Urinary bladder (tissue), 4 donors: Measurements from ENCODE around the gene POLR1C. TPM values are rescaled to one million over a fixed set of nuclear protein-coding genes. Genes with fewer than 3 reads are reported as not detected.

Source experiments
- DNase-seq: peaks from one replicate; pipeline ENCODE4 v3.0.0-alpha.2; 2015; ENCODE audit errors: extremely low spot score
- H3K27ac ChIP-seq: one replicate; pipeline ENCODE4 v1.5.1; 2013; ENCODE audit warnings: low read depth, mild to moderate bottlenecking, moderate library complexity
- H3K36me3 ChIP-seq: one replicate; pipeline ENCODE4 v1.6.1; 2013; ENCODE audit warnings: mild to moderate bottlenecking, moderate library complexity; ENCODE audit not compliant: insufficient read depth
- H3K4me1 ChIP-seq: one replicate; pipeline ENCODE4 v1.6.1; 2013; ENCODE audit warnings: mild to moderate bottlenecking, moderate library complexity; ENCODE audit not compliant: insufficient read depth
- H3K4me3 ChIP-seq: one replicate; pipeline ENCODE4 v1.5.1; 2013; ENCODE audit warnings: low read depth, low read length
- WGBS: extraction: QIAGEN DNeasy Blood & Tissue Kit; methylation state at CpG from one replicate; pipeline ENCODE4 v1.1.7; 2013; 5-methylcytosine and 5-hydroxymethylcytosine counted together
- polyA plus RNA-seq: library from polyadenylated mRNA; stranded (reverse); fragments of 200-250 nt; gene quantifications from one replicate; pipeline ENCODE4 v1.2.3, GENCODE V29; 2013
- total RNA-seq: library from RNA; depleted of rRNA; stranded (reverse); fragments of >200 nt; gene quantifications from one replicate; pipeline ENCODE4 v1.2.3, GENCODE V29; 2014
- donor health status: healthy with polysubstance abuse.
- donor health status: healthy.

POLR1C gene
- total and polyA plus RNA-seq, 2 donors, result 29.4 to 36.9 TPM

DNA sequence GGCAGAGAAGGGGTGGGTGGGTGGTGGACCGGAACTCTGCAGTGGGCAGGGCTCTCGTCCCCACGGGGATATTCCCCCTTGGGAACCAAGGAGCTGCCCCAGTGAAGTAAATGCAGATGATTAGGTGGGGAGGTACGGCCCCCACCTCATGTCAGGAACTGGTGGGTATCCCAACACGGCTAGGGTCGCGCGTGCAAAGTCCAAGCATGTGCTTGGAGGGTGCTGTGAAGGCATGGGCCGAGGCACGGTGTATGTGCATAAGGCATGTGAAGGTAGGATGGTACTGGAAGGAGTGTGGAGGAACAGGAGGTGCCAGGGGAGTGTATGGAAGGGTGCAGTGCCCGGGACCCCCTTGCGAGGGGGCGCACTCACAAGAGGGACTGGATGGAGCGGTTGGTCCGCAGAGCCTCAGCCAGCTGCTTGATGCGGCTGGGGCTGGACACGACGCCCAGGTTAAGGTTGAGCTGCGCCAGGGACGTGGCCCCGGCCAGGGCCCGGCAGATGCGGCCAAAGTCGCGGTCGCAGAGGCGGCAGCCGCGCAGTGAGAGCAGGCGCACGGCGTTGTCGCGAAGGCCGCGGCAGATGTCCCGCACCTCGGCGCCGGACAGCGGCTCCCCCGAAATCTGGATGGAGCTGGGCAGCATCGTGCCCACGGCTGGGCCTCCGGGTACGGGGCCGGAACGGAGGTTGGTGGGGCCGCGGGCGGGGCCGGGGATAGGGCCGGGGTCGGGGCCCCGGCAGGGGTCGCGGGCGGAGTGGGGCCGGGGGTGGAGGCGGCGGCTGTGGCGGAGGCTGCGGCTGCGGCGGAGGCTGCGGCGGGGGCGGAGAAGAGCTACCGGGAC, 7.5 kb upstream of the POLR1C start:
- H3K27ac ChIP-seq, result no peak overlapping the region
- WGBS, result 8% methylated on average over 69 of the region's 69 CpGs
- peak overlapping the region; percentile 60 for H3K4me3 ChIP-seq
- peaks cover 8% of the 10 kb centered on the region for H3K36me3 ChIP-seq
- no peak for DNase-seq
- peaks cover 2% of the 10 kb centered on the region for H3K4me1 ChIP-seq

DNA sequence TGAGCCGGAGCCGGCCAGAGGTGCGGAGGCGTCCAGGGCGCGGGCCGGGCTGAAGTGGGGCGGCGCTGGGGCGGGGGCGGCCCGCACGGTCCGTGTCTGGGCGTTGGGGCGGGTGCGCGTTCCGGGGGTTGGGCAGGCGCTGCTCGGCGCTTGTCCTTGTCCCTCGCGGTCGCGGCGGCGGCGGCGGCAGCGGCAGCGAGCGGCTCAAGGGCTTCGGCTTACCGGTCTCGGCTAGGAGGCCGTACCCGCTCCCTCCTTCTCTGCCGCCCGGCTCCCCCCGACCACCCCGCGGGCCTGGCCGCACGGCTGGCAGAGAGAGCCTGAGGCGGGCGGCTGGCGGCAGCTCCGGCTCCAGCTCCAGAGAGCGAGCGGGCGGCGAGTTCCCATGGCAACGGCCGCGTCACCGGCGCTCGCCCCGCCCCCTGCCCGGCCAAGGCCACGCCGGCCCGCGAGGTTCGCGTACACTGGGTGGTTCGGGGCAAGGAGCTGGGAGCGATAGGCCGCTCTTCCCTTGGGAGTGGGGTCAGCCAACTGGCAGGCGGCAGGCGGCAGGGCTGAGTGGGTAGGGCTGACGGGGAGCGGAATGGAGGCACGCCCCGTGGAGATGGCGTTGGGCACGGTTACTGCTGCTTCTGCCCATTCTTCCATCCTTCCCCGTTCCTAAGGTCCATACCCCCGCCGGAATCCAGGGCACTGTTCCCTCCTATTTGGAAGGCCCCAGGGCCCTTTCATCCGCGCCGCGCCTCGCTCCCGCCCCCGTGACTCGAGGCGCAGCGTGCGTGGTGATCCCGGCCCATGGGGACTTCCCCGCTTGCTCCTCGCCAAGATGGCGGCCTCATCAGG, 6.7 kb upstream of the POLR1C start, which contains the start of gene LRRC73:
Gene LRRC73, minus strand, starts transcription at position 363 of the 843 bp plus-strand sequence. CDS start 561 bp downstream, outside the sequence.
- H3K4me3 ChIP-seq, result peak within 1 kb of the TSS; percentile 60
- 4% methylated on average over 96 of the region's 96 CpGs for WGBS
- H3K4me1 ChIP-seq, result peaks cover 2% of the 10 kb centered on the region
- H3K36me3 ChIP-seq, result peaks cover 8% of the 10 kb centered on the region
- DNase-seq, result no peak
- H3K27ac ChIP-seq, result no peak within 1 kb of the TSS

DNA sequence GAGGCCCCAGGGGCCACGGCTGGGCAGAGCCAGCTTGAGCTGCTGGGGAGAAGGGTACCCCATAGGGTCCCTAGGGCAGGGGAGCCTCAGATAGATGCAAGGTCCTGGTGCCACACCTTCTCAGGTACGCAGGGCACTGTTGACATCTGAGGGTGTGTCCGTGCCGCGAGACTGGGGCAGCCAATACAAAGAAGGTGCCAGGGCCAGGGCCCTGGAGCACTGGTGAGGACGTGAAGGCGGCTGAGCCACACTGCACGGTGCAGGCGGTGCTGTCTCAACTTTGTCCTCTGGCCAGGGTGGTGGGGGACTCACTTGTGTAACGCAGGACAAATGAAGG, 6.1 kb upstream of the POLR1C start:
- no peak for DNase-seq
- 77% methylated on average over 10 of the region's 10 CpGs for WGBS
- Histone ChIP-seq H3K4me3 (peak overlapping the region; percentile 60), H3K36me3 (peaks cover 8% of the 10 kb centered on the region), H3K4me1 (peaks cover 2% of the 10 kb centered on the region), H3K27ac (no peak overlapping the region)

DNA sequence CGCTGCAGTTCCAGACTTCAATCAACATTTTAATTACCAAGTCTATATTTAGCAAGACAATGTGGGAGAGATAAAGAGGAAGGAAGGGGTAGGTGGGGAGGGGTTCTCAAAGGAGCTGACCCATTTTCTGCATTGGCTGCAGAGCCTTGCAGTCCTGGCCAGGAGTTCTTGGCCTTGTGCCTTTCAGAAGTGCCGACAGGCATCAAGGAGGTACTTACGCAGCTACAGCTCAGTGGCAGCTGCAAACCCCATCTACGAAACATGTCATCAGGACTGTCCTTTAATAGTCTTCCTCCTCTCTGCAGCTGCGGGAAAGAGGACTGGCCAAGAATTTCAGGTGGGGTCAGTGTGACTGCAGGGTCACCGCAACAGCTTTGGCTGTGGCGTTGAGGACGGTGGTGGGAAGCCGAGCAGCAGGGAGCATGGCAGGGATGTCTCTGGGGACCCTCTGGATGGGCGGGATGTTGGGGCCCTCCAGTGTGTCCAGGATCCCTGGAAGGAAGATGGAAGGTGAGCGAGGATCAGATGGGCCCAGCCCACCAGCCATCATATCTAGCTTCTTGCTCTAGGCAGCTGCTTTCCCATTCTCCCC, 5.0 kb upstream of the POLR1C start:
- Histone ChIP-seq H3K4me3 (no peak overlapping the region), H3K27ac (no peak overlapping the region), H3K4me1 (peaks cover 2% of the 10 kb centered on the region), H3K36me3 (peaks cover 8% of the 10 kb centered on the region)
- DNase-seq, result no peak
- 75% methylated on average over 11 of the region's 11 CpGs for WGBS

DNA sequence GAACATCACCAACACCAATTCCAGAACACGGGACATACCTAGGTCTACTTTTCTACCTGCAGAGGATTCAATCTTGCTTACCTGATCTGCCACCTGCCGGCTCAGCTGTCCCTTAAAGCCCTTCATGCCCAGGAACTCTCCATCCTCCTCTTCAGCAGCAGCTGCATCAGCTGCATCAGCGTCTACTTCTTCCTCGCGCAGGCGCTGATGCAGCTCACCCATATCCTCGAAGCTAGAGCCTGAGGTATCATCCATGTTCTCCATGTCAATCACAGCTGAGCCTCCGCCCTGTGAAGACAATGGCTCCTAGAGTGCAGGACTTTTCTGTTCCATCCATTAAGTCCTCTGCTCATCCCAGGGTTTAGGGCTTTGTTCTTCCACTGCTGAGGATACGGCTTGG, 1.1 kb upstream of the POLR1C start:
- H3K4me3 ChIP-seq, result peak overlapping the region; percentile 82
- H3K4me1 ChIP-seq, result no peaks in the 10 kb centered on the region
- H3K36me3 ChIP-seq, result peaks cover 11% of the 10 kb centered on the region
- H3K27ac ChIP-seq, result no peak overlapping the region
- no peak for DNase-seq
- 75% methylated on average over 9 of the region's 9 CpGs for WGBS

DNA sequence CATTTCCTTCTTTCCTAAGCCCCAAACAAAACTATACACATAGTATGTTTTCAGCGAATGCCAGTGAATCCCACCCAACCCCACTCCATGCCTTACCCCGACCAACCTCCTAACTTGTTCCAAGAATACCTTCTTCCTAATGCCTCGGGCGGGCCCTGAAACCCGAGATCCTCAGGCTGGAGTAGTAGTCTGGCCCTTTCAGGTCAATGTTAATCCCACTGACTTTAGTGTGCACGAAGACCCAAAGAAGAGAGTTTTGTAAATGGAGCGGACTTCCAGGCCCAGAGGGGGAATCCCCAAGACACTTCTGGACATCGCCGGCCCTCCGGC, 557 bp upstream of the POLR1C start:
- Histone ChIP-seq H3K27ac (peak overlapping the region; percentile 70), H3K36me3 (peaks cover 11% of the 10 kb centered on the region), H3K4me3 (peak overlapping the region; percentile 82), H3K4me1 (no peaks in the 10 kb centered on the region)
- no peak for DNase-seq
- 0% methylated on average over 10 of the region's 10 CpGs for WGBS

DNA sequence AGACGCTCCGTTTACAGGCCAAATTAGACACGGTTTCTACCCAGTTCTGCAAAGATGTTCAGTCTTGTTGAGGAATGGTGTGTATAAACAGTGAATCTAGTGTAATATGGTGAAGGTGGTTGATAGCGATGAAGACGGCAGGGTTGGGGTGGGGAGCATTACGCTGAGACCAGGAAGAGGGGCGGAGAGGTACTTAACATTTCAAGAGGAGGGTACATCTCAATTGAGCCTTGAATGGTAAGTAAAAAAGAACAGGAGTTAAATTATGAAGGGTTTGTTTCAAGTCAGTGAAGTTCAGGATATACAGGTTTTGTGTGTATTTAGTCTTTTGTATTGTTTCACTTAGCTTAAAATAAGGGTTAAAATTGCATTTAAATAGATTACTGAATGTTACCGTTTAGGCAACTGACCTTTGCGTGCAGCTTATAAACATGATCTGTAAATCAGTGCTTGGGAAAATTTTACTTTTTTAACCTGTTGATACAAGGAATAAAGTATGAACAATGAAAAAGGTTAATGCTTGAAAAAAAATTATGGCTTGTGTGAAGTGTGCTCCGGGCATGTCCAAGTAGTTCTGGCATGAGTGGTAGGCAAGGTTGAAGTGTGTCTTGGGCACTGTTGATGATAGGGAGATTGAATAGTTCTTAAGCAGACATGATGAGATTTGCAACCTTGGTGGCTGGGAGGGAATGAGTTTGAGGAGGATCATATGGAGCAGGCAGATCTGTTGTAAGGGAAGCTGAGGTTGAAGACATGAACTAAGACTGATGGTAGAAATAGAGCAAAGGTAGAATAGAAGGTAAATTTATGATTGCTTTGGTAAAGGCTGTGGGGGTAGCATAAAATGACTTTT, 842 bp downstream of the POLR1C start:
- H3K27ac ChIP-seq, result no peak overlapping the region
- WGBS, result 5% methylated on average over 10 of the region's 10 CpGs
- H3K36me3 ChIP-seq, result peaks cover 6% of the 10 kb centered on the region
- no peaks in the 10 kb centered on the region for H3K4me1 ChIP-seq
- no peak for DNase-seq
- H3K4me3 ChIP-seq, result peak overlapping the region; percentile 82

DNA sequence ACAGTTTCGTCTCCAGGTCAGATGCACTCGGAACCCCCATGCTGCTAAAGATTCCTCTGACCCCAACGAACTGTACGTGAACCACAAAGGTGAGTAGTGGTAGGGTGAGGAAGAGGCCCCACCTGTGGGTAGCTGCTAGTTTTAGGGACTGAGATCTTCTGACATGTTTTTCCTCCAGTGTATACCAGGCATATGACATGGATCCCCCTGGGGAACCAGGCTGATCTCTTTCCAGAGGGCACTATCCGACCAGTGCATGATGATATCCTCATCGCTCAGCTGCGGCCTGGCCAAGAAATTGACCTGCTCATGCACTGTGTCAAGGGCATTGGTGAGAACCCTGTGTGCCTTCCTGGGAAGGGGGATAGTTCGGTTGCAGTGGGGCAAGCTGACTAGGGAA, 3.2 kb downstream of the POLR1C start:
- no peaks in the 10 kb centered on the region for H3K4me1 ChIP-seq
- 93% methylated on average over 8 of the region's 8 CpGs for WGBS
- peaks cover 9% of the 10 kb centered on the region for H3K36me3 ChIP-seq

DNA sequence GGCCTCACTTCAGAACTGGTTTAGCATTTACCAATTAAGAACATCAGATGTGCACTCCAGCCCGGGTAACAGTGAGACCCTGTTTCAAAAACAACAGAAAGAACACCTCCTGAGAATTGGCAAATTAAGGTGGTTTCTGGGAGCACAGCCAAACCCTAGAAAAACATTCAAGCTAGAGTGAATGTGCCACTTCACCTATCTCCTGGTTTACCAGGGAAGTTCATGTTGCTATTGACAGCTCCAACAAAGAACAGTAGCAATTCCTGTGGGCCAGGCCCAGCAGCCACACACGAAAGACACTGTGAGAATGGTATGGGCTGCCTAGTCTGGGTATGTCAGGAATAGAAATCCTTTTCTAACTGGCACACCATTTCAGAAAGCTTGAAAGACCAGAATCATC, 4.9 kb downstream of the POLR1C start:
- Histone ChIP-seq H3K27ac (no peak overlapping the region), H3K4me1 (no peaks in the 10 kb centered on the region), H3K4me3 (no peak overlapping the region), H3K36me3 (peaks cover 10% of the 10 kb centered on the region)
- DNase-seq, result no peak
- 80% methylated on average over 2 of the region's 2 CpGs for WGBS

More for the DNA sequence above, 3.2 kb downstream of the POLR1C start:
- DNase-seq, result no peak
- Histone ChIP-seq H3K4me3 (no peak overlapping the region), H3K27ac (no peak overlapping the region)

DNA sequence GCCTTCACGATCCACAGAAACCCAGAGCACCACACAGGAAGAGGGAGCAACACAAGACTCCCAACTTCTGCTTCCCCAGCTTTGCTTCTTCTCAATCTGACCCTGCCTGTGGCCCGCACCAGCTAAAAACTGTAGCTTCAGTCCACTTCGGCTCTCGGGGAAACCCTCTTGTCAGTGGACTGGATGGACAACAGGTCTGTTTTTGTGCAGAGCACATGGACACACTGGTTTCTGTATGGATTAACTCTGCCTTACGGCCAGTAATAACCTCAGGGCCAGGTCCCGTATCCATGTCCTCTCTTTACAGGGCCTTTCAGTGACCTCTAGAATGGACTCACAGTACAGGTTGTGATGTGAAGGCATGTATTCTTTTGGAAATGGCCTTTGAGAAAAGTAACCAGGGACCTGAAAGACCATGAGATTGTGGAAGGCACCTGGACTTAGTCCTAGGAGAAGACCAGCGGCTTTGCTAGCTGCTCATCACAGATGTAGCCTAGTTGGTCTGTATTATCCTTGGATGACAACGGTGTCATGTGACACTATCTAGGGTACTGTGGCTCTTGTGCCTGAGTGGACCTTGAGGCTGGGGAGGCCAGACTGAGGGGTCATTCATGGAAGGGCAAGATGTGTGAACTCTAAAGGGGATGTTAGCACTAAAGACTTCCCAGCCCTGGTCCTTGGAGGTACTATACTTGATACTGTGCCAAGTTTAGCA, 5.8 kb downstream of the POLR1C start:
- peaks cover 10% of the 10 kb centered on the region for H3K36me3 ChIP-seq
- no peaks in the 10 kb centered on the region for H3K4me1 ChIP-seq
- 84% methylated on average over 8 of the region's 8 CpGs for WGBS
- no peak overlapping the region for H3K4me3 ChIP-seq
- H3K27ac ChIP-seq, result no peak overlapping the region
- DNase-seq, result no peak

DNA sequence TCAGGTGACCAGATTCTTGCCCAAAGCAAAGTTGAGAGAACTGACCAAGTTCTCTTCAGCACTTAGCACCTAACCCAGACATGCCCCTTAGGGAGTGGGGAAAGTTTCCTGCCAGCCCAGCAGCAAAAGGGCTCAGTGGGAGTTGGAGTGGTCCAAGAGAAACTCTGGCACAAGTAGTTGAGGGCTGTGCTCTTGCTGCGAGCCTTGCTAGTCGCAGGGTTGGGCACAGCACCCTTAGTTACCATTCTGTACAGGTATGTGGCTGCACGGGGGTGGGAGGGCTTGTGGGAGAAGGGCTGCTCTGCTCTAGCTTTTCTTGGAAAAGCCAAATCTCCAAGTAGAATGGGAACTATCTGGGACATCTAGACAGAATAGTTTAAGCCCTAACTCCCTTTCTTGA, 6.4 kb downstream of the POLR1C start:
- no peak for DNase-seq
- Histone ChIP-seq H3K27ac (no peak overlapping the region), H3K4me3 (no peak overlapping the region), H3K4me1 (no peaks in the 10 kb centered on the region), H3K36me3 (peaks cover 10% of the 10 kb centered on the region)
- 88% methylated on average over 3 of the region's 3 CpGs for WGBS

DNA sequence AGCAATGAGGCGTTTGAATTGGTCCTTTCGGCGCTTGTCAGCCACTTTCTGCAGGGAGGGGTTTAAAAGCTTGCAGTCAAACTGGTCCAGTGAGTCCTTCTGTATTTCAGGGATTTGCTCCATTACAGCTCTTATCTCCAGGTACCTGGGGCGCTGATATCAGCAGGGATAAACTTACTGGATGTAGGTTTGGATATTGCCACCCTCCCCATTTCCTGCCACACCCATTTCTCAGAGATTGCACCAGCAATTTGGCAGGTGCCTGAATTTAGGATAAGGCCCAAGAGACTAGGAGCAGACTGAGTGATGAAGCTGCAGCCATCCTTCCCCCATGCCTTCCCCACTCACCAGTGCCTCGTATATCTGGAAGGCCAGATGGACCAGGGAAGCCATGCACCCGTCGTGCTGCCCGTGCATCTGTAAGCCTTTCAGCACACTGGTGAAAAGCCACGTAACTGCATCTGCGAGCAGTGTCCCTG, 7.6 kb downstream of the POLR1C start:
- no peak overlapping the region for H3K4me3 ChIP-seq

More for the DNA sequence above, 7.6 kb downstream of the POLR1C start:
- Histone ChIP-seq H3K4me1 (no peaks in the 10 kb centered on the region), H3K27ac (no peak overlapping the region), H3K36me3 (peaks cover 10% of the 10 kb centered on the region)
- WGBS, result 85% methylated on average over 10 of the region's 10 CpGs
- DNase-seq, result no peak
